Fibroblast of pulmonary artery (primary cell): ENCODE data around the gene MAP3K2.

Experiments
- DNase-seq: peaks from one replicate; pipeline ENCODE4 v3.0.0-alpha.2; 2010; ENCODE audit warnings: low read depth
- H3K4me3 ChIP-seq: replicated peaks from 2 replicates; pipeline ENCODE4 v1.5.1; 2011; ENCODE audit warnings: low read depth, mild to moderate bottlenecking, control low read depth, low read length, moderate library complexity
- TF ChIP-seq, protein P1 (sequence below): IDR thresholded peaks from 2 replicates; pipeline ENCODE4 v1.5.1; 2011; ENCODE audit warnings: mild to moderate bottlenecking, control low read depth, low read length, inconsistent platforms; ENCODE audit errors: missing control alignments

MAP3K2 gene

DNA sequence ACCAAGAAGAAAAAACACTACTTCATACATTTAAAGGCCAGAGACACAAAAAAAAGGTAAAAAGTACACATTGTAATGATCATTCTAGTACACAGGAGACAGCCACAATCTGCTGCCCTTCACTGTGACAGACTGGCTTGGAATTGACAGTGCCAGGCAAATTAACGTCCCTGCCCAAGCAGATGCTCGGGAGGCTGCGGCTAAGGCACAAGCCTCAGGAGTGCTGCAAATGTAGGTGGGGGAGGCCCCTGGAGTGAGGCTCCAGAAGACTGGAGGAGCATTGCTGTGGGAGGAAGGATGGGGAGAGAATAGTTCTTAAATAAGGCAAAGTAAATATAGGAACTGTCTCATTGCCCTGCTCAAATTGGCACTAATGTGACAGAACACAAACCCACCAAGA, 112.4 kb downstream of the MAP3K2 start:
- H3K4me3 ChIP-seq: no peak overlapping the region
- TF ChIP-seq, protein P1, sequence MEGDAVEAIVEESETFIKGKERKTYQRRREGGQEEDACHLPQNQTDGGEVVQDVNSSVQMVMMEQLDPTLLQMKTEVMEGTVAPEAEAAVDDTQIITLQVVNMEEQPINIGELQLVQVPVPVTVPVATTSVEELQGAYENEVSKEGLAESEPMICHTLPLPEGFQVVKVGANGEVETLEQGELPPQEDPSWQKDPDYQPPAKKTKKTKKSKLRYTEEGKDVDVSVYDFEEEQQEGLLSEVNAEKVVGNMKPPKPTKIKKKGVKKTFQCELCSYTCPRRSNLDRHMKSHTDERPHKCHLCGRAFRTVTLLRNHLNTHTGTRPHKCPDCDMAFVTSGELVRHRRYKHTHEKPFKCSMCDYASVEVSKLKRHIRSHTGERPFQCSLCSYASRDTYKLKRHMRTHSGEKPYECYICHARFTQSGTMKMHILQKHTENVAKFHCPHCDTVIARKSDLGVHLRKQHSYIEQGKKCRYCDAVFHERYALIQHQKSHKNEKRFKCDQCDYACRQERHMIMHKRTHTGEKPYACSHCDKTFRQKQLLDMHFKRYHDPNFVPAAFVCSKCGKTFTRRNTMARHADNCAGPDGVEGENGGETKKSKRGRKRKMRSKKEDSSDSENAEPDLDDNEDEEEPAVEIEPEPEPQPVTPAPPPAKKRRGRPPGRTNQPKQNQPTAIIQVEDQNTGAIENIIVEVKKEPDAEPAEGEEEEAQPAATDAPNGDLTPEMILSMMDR: no peak
- no peak for DNase-seq

DNA sequence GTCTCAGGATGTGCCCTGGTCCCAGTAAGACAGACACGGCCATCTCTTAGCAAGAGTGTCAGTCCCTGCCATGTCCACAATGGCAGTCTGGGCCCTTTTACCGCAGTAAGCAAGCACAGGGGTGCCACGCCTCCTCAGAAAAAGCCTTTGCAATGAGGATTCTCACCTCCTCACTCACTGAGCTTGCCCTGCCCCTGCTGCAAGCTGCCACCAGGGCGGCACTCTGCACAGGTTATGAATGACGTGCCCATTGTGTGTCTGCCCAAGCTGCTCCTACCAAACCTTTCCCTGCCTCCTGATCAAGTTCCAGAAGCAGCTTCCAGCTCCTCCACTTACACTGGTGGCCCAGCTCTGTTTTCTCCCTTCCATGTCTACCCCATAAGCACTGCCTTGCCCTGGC, 117.1 kb downstream of the MAP3K2 start:
- no peak for DNase-seq
- TF ChIP-seq, protein P1: no peak
- no peak overlapping the region for H3K4me3 ChIP-seq

DNA sequence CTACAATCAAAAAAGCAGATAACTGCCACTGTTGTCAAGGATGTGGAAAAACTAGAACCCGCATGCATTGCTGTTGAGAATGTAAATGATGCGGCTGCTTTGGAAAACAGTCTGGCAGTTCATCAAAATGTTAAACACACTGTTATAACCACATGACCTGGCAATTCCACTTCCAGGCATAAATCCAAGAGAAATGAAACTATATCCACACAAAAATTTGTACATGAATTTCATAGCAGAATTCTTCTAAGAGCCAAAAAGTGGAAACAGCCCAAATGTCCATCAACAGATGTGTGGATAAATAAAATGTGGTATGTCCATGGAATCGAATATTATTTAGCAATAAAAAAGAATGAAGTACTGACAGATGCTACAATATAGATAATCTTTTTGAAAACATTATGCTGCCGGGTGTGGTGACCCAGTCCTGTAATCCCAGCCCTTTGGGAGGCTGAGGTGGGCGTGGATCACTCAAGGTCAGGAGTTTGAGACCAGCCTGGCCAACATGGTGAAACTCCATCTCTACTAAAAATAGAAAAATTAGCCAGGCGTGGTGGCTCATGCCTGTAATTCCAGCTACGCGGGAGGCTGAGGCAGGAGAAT, 125.9 kb downstream of the MAP3K2 start:
- TF ChIP-seq, protein P1: no peak
- no peak overlapping the region for H3K4me3 ChIP-seq
- DNase-seq: peak; percentile 60

DNA sequence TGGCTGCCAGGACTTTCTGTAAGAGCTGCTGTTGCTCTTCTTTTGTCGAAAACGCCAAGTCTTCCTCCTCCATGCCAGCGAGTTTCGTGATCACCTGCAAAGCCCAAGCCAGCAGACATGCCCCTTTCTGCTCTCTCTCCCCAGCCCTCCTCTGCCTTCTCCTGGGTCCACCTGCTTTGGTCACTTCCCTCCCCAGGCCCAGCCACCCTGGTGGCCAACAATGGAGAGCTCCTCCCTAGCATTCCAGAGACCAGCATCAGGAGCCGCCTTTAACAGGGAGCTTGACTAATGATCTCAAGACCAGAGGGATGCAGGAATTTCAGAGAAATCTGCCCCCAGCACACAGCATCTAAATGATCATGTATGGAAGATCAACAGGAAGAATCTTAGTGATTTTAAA, 128.4 kb downstream of the MAP3K2 start:
- DNase-seq: no peak
- TF ChIP-seq, protein P1: no peak
- H3K4me3 ChIP-seq: no peak overlapping the region

DNA sequence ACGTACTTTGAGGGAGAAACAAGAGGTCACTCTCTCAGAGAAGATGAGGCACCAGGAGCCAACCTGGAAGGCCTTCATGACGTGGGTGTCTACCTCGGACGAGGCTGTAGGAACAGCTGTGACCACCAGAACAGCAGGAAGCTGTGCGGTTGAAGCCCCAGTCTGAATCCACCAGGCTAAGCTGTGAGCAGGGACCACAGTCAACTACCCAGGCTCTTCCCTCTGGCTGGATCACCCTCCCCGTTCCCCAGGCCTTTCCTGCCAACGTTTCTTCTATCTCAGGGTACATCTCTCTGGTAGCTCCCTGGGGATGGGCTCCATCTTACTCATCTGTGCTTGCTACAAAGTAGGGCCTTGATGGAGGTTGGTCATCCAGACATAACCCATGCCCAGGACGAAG, 130.9 kb downstream of the MAP3K2 start:
- no peak overlapping the region for H3K4me3 ChIP-seq
- TF ChIP-seq, protein P1: no peak
- DNase-seq: no peak

DNA sequence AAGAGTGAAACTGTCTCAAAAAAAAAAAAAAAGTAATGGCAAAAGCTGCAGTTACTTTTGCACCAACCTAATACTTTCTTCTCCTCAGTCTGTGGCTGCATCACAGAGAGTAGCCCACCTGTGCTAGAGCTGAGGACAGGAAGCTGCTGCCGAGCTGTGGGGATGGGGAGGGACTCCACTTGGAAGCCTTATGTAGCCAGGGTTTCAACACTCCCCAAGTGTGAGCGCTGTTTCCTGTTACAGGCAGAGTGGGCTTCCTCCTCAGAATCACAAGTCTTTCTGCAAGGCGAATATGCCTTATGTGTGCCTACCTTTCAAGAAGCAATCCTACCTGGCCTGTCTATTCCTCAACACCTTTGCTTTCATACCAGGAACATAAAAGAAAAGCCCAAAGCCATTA, 131.4 kb downstream of the MAP3K2 start:
- no peak overlapping the region for H3K4me3 ChIP-seq
- no peak for DNase-seq
- TF ChIP-seq, protein P1: no peak

DNA sequence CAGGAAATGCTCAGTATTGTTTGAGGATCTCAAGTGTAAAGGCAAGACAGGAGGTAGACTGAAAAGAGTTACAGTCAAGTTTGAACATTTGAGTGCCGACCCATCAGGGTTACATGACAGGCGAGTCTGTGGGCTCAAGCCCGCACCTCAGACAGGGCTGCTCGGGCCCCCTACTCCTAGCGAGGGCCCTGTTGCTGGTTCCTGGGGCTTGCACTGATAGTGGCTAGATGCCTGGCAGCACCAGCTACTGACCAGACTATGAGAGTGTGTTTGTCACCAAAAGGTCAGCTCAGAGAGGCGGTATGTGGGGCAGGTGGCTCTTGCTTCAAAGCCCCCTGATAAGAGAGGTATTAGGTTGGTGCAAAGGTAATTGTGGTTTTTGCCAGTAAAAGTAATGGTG, 132.1 kb downstream of the MAP3K2 start:
- TF ChIP-seq, protein P1: no peak

More for the DNA sequence above, 132.1 kb downstream of the MAP3K2 start:
- H3K4me3 ChIP-seq: no peak overlapping the region
- DNase-seq: no peak
